Measurements from ENCODE around the gene SMIM23.

The SMIM23 gene

GRCh38 chr5:171816666-171817065 is 31.0 kb downstream of the SMIM23 start:
- no peak for TF ChIP-seq CTCF (IDR thresholded peaks at IDR 0.05; ENCODE audit: borderline replicate concordance, control extremely low read depth, extremely low read depth, insufficient read depth, missing control alignments)

GRCh38 chr5:171820561-171820960 is 34.9 kb downstream of the SMIM23 start:
- no peak for DNase-seq (ENCODE audit: low spot score)
- in situ Hi-C loops (cut with MboI; ENCODE audit: low sequenced_read_pairs, unreplicated experiment), result no loop called here
- TF ChIP-seq CTCF (IDR thresholded peaks at IDR 0.05; ENCODE audit: borderline replicate concordance, control extremely low read depth, extremely low read depth, insufficient read depth, missing control alignments), result no peak

More at GRCh38 chr5:171816666-171817065, 31.0 kb downstream of the SMIM23 start:
- DNase-seq (ENCODE audit: low spot score), result no peak
- in situ Hi-C loops (cut with MboI; ENCODE audit: low sequenced_read_pairs, unreplicated experiment), result no loop called here

GRCh38 chr5:171821286-171821685 is 35.7 kb downstream of the SMIM23 start:
- in situ Hi-C loops (cut with MboI; ENCODE audit: low sequenced_read_pairs, unreplicated experiment), result no loop called here
- no peak for TF ChIP-seq CTCF (IDR thresholded peaks at IDR 0.05; ENCODE audit: borderline replicate concordance, control extremely low read depth, extremely low read depth, insufficient read depth, missing control alignments)
- no peak for DNase-seq (ENCODE audit: low spot score)

- no peak for DNase-seq (ENCODE audit: low spot score)
- in situ Hi-C loops (cut with MboI; ENCODE audit: low sequenced_read_pairs, unreplicated experiment), result no loop called here
- no peak for TF ChIP-seq CTCF (IDR thresholded peaks at IDR 0.05; ENCODE audit: borderline replicate concordance, control extremely low read depth, extremely low read depth, insufficient read depth, missing control alignments)
Observed at GRCh38 chr5:171823269-171823668, 37.7 kb downstream of the SMIM23 start.

- no peak for DNase-seq (ENCODE audit: low spot score)
- TF ChIP-seq CTCF (IDR thresholded peaks at IDR 0.05; ENCODE audit: borderline replicate concordance, control extremely low read depth, extremely low read depth, insufficient read depth, missing control alignments), result no peak
- in situ Hi-C loops (cut with MboI; ENCODE audit: low sequenced_read_pairs, unreplicated experiment), result no loop called here
Observed at GRCh38 chr5:171825051-171825450, 39.4 kb downstream of the SMIM23 start.

- TF ChIP-seq CTCF (IDR thresholded peaks at IDR 0.05; ENCODE audit: borderline replicate concordance, control extremely low read depth, extremely low read depth, insufficient read depth, missing control alignments), result no peak
- in situ Hi-C loops (cut with MboI; ENCODE audit: low sequenced_read_pairs, unreplicated experiment), result no loop called here
- DNase-seq (ENCODE audit: low spot score), result no peak
Observed at GRCh38 chr5:171826132-171826531, 40.5 kb downstream of the SMIM23 start.

- DNase-seq (ENCODE audit: low spot score), result no peak
- TF ChIP-seq CTCF (IDR thresholded peaks at IDR 0.05; ENCODE audit: borderline replicate concordance, control extremely low read depth, extremely low read depth, insufficient read depth, missing control alignments), result no peak
- in situ Hi-C loops (cut with MboI; ENCODE audit: low sequenced_read_pairs, unreplicated experiment), result no loop called here
Observed at GRCh38 chr5:171827162-171827561, 41.5 kb downstream of the SMIM23 start.
